Mucosa of descending colon (tissue), 3 donors: ENCODE results near the gene GNAT1. TPM values are rescaled to one million over a fixed set of nuclear protein-coding genes. Genes with fewer than 3 reads are reported as not detected.

Experiments used
- ATAC-seq: fragments of 200-7000 bp; cut with Tn5 transposase; one replicate; pipeline ENCODE4 v1.9.1; 2020; ENCODE audit warnings: mild to moderate bottlenecking, moderate library complexity
- DNase-seq, 3 donors: peaks; one replicate each; pipeline ENCODE4 v3.0.0-alpha.2; 2020
- H3K36me3 ChIP-seq: fragments of 200-600 bp; one replicate; pipeline ENCODE4 v1.8.0; 2021; ENCODE audit warnings: low read depth, mild to moderate bottlenecking
- H3K4me1 ChIP-seq: fragments of 200-600 bp; one replicate; pipeline ENCODE4 v1.8.0; 2021; ENCODE audit warnings: low read depth, mild to moderate bottlenecking
- H3K4me3 ChIP-seq: fragments of 200-600 bp; one replicate; pipeline ENCODE4 v1.8.0; 2021; ENCODE audit warnings: mild to moderate bottlenecking
- H3K9me3 ChIP-seq: fragments of 200-600 bp; one replicate; pipeline ENCODE4 v1.8.0; 2021; ENCODE audit warnings: mild to moderate bottlenecking
- CTCF ChIP-seq: fragments of 200-600 bp; IDR thresholded peaks from one replicate; pipeline ENCODE4 v1.8.0; 2022; ENCODE audit warnings: antibody characterized with exemption, mild to moderate bottlenecking
- intact Hi-C, 2 donors: fragments of 100-400 bp; cut with DNase I in 1 of 2; cut with micrococcal nuclease in 1 of 2; formaldehyde crosslinking; loops; one replicate each; pipeline versions ENCODE4 v1.11.0 to v1.11.1; 2022; cut with DNase I, micrococcal nuclease
- total RNA-seq, 3 donors: library from RNA; stranded (reverse); fragmentation: NEBNext Ultra II Directional in 2 of 3; extraction: Animal tissue kit (Norgen Biotek cat#: 25700) in 2 of 3; gene quantifications; one replicate each; pipeline versions ENCODE4 v1.2.1 to v1.2.4, GENCODE V29; 2021 to 2023
- donor health status: DM: no; HTN: no; CAD: no; lungs with moderate emphysema.
- donor health status: DM: no; HTN: no; CAD: no.
- donor health status: DM: no; HTN: yes; CAD: no.

GNAT1 gene
- total RNA-seq, 3 donors from 2014 or later: not detected

GRCh38 chr3:50167841-50168209 lies 23.6 kb upstream of the GNAT1 start:
- intact Hi-C loops: no loop called here
- Histone ChIP-seq H3K4me1 (peaks cover 34% of the 10 kb centered on the region), H3K36me3 (no peaks in the 10 kb centered on the region)

GRCh38 chr3:50168388-50168787 lies 23.0 kb upstream of the GNAT1 start:
- intact Hi-C loops: no loop called here
- no peaks in the 10 kb centered on the region for H3K36me3 ChIP-seq
- no peaks in the 10 kb centered on the region for H3K9me3 ChIP-seq
- no peak for TF ChIP-seq CTCF
- peaks cover 33% of the 10 kb centered on the region for H3K4me1 ChIP-seq
- H3K4me3 ChIP-seq: no peak overlapping the region
- no peak for DNase-seq
- no peak for ATAC-seq

More at GRCh38 chr3:50167841-50168209, 23.6 kb upstream of the GNAT1 start:
- H3K4me3 ChIP-seq: no peak overlapping the region
- H3K9me3 ChIP-seq: no peaks in the 10 kb centered on the region
- no peak for TF ChIP-seq CTCF
- ATAC-seq (no peak), DNase-seq (no peak)

GRCh38 chr3:50168791-50169190 lies 22.6 kb upstream of the GNAT1 start:
- Histone ChIP-seq H3K4me1 (peaks cover 34% of the 10 kb centered on the region), H3K9me3 (no peaks in the 10 kb centered on the region), H3K4me3 (no peak overlapping the region), H3K36me3 (no peaks in the 10 kb centered on the region)
- no peak for DNase-seq
- TF ChIP-seq CTCF: no peak
- intact Hi-C loops: no loop called here
- ATAC-seq: no peak

- no peak for DNase-seq
- ATAC-seq: no peak
- TF ChIP-seq CTCF: no peak
- no peak overlapping the region for H3K4me3 ChIP-seq
- H3K9me3 ChIP-seq: no peaks in the 10 kb centered on the region
- peaks cover 28% of the 10 kb centered on the region for H3K4me1 ChIP-seq
- H3K36me3 ChIP-seq: no peaks in the 10 kb centered on the region
- intact Hi-C loops: no loop called here
These were observed 22.1 kb upstream of the GNAT1 start for GRCh38 chr3:50169232-50169832.

- no peak overlapping the region for H3K4me3 ChIP-seq
- TF ChIP-seq CTCF: no peak
- intact Hi-C loops: no loop called here
- H3K9me3 ChIP-seq: no peaks in the 10 kb centered on the region
- no peak for ATAC-seq
- peaks cover 28% of the 10 kb centered on the region for H3K4me1 ChIP-seq
- H3K36me3 ChIP-seq: no peaks in the 10 kb centered on the region
- no peak for DNase-seq
These were observed 21.6 kb upstream of the GNAT1 start for GRCh38 chr3:50169858-50170257.

- no peak overlapping the region for H3K4me3 ChIP-seq
- no peak for DNase-seq
- intact Hi-C loops: no loop called here
These were observed 20.7 kb upstream of the GNAT1 start for GRCh38 chr3:50170689-50171088.

More at GRCh38 chr3:50170689-50171088, 20.7 kb upstream of the GNAT1 start:
- TF ChIP-seq CTCF: no peak
- no peaks in the 10 kb centered on the region for H3K9me3 ChIP-seq
- H3K4me1 ChIP-seq: peaks cover 22% of the 10 kb centered on the region
- no peak for ATAC-seq
- no peaks in the 10 kb centered on the region for H3K36me3 ChIP-seq
